ENCODE data around the gene SAE1. TPM values are rescaled to one million over a fixed set of nuclear protein-coding genes. Genes with fewer than 3 reads are reported as not detected.

SAE1 gene
- polyA plus RNA-seq, 2 of the 4 experiments (the other 2 are of a cell fraction) = 206 to 249 TPM

DNA sequence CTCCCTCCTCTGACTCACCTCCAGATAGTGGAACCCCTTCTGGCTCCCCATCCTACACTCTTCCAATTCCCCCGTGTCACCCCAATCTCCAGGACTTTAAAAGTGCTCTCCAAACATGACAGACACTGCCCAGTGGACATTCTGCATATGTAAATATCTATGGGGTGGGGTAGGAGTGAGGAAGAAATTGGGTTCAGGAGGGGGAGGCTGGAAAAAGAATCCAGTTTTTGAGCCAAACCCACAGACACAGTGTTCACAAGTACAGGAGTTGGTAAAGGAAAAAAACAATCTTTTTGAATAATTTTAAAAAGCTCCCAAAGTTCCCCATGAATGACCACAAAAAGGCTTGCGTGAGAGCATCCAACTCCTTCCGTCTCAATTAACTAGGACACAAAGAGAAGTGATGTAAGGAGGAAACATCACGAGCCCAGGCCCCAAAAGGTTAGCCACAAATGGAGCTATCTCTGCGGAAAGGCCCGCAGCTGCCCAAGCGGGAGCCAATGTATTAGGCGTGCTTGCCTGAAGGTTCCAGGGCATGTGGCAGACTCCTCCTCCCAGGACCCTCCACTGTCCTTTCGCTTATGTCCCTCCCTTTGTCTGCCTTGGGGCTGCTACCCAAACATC lies 35.0 kb upstream of the SAE1 start:
- H3K4me2 ChIP-seq = peak overlapping the region; percentile 47
- DNase-seq (ENCODE audit: low read depth in 1 of 2, low spot score in 1 of 2) (no peak), ATAC-seq (no peak), FAIRE-seq (no peak)
- peaks cover 26% of the 10 kb centered on the region for H3K4me1 ChIP-seq
- peak overlapping the region; percentile 43 to 68 for H3K27ac ChIP-seq
- TF ChIP-seq, protein P1, sequence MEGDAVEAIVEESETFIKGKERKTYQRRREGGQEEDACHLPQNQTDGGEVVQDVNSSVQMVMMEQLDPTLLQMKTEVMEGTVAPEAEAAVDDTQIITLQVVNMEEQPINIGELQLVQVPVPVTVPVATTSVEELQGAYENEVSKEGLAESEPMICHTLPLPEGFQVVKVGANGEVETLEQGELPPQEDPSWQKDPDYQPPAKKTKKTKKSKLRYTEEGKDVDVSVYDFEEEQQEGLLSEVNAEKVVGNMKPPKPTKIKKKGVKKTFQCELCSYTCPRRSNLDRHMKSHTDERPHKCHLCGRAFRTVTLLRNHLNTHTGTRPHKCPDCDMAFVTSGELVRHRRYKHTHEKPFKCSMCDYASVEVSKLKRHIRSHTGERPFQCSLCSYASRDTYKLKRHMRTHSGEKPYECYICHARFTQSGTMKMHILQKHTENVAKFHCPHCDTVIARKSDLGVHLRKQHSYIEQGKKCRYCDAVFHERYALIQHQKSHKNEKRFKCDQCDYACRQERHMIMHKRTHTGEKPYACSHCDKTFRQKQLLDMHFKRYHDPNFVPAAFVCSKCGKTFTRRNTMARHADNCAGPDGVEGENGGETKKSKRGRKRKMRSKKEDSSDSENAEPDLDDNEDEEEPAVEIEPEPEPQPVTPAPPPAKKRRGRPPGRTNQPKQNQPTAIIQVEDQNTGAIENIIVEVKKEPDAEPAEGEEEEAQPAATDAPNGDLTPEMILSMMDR (IDR thresholded peaks at IDR 0.05) = no peak
- TF ChIP-seq PHF8 (IDR thresholded peaks at IDR 0.05; ENCODE audit: borderline replicate concordance, low read depth) = no peak
- no peak for TF ChIP-seq POLR2AphosphoS2 (conservative IDR thresholded peaks at IDR 0.05; ENCODE audit: low read length)
- TF ChIP-seq, protein P2, sequence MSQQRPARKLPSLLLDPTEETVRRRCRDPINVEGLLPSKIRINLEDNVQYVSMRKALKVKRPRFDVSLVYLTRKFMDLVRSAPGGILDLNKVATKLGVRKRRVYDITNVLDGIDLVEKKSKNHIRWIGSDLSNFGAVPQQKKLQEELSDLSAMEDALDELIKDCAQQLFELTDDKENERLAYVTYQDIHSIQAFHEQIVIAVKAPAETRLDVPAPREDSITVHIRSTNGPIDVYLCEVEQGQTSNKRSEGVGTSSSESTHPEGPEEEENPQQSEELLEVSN (IDR thresholded peaks at IDR 0.05; ENCODE audit: borderline replicate concordance, low read depth) = no peak
- TF ChIP-seq POLR2A (IDR thresholded peaks at IDR 0.05; ENCODE audit: low read length) = no peak
- ChIA-PET CTCF (interaction anchor here (0.6 to 4.7 kb wide), 13 partner anchors 9 to 339 kb away, joined by 3 to 22 read pairs (median 4); no protein-coding TSS in a partner anchor), POLR2A (interaction anchor here (0.8 to 2.4 kb wide), 2 partner anchors 9 to 18 kb away, joined by 3 to 14 read pairs; partner anchors contain the start of gene ZC3H4)
- H3K4me3 ChIP-seq = no peak overlapping the region
- 90% methylated on average over 9 of the region's 9 CpGs for WGBS (ENCODE audit: missing lambda C conversion rate)
- H3K9me3 ChIP-seq = no peaks in the 10 kb centered on the region

DNA sequence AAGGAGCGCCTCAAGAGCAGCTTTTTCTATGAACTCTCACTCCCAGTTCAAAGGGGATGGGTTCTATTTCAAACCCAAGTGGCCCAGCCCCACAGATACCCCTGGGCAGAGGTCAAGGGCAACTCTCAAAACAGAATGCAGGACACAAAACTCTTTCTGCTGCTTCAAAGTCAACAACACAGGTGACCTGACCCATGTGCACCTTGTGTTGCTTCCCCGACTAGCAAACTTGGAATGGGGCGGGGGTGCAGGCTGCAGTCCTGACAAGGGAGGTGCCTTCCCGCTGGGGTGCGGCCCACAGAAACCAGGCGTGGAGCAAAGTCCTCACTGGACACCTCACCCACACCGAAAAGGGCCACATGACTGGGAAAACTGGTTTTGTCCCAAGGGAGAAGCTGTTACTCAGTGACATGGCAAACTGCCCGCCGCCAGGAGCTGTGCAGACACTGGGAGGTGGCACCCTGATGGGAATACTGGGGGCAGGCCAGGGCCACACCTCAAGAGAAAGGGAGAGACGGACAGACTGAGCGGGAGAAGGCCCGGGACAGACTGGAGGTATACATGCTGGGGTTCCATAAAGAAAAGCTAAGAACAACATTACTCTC lies 34.4 kb upstream of the SAE1 start:
- peak overlapping the region; percentile 47 for H3K4me2 ChIP-seq
- CTCF ChIA-PET = interaction anchor here (0.6 to 4.7 kb wide), 13 partner anchors 8 to 152 kb away, joined by 3 to 22 read pairs (median 4); no protein-coding TSS in a partner anchor
- TF ChIP-seq MAZ (IDR thresholded peaks at IDR 0.05; ENCODE audit: borderline replicate concordance, low read depth, low read length) (no peak), HDAC2 (IDR thresholded peaks at IDR 0.05) (no peak), KDM1A (IDR thresholded peaks at IDR 0.05; ENCODE audit: low read depth) (no peak)
- TF ChIP-seq, protein P3, sequence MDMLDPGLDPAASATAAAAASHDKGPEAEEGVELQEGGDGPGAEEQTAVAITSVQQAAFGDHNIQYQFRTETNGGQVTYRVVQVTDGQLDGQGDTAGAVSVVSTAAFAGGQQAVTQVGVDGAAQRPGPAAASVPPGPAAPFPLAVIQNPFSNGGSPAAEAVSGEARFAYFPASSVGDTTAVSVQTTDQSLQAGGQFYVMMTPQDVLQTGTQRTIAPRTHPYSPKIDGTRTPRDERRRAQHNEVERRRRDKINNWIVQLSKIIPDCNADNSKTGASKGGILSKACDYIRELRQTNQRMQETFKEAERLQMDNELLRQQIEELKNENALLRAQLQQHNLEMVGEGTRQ (IDR thresholded peaks at IDR 0.05) = peak; percentile 11; the same call in 1 of the 2 replicates
- 52% methylated on average over 12 of the region's 12 CpGs for WGBS (ENCODE audit: missing lambda C conversion rate)
- peak overlapping the region; percentile 43 to 68 for H3K27ac ChIP-seq
- POLR2A ChIA-PET = interaction anchor here (0.8 to 2.4 kb wide), 2 partner anchors 9 to 17 kb away, joined by 3 to 14 read pairs; partner anchors contain the start of gene ZC3H4
- DNase-seq (ENCODE audit: low read depth in 1 of 2, low spot score in 1 of 2) (peak; percentile 48 to 62), ATAC-seq (peak; percentile 34 to 36; a peak in 4 of 6 replicates), FAIRE-seq (no peak)
- no peaks in the 10 kb centered on the region for H3K9me3 ChIP-seq
- H3K4me1 ChIP-seq = peaks cover 26% of the 10 kb centered on the region
- H3K4me3 ChIP-seq = no peak overlapping the region

DNA sequence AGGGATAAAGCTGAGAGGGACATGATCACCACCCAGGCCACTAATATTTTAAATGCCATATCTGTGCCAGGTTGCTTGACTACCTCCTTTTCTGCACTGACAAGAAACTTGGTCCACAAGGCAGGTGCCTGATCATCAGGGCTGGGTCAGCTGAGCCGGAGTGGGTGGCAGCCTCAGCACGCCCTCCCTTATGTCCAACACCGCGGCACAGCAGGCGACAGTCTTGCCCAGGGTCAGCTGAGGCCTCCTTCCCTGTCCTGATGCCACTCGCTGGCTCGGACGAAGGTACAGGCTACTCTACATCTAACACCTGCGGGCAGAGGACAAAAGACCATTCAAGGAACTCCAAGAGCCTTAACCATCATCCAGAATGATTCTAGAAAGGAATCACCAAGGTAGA lies 33.9 kb upstream of the SAE1 start:
- Histone ChIP-seq H3K9me3 (no peaks in the 10 kb centered on the region), H3K4me2 (peak overlapping the region; percentile 47), H3K4me3 (no peak overlapping the region), H3K4me1 (peaks cover 26% of the 10 kb centered on the region), H3K27ac (peak overlapping the region; percentile 40 to 68; a peak in 5 of 6 replicates)
- ChIA-PET POLR2A (interaction anchor here (2.4 kb wide), 1 partner anchor 17 kb away, joined by 14 read pairs; the partner anchor contains the start of gene ZC3H4), CTCF (interaction anchor here (0.8 to 4.7 kb wide), 9 partner anchors 14 to 151 kb away, joined by 3 to 22 read pairs (median 5); no protein-coding TSS in a partner anchor)
- DNase-seq (ENCODE audit: low read depth in 1 of 2, low spot score in 1 of 2) = no peak
- ATAC-seq = peak in 1 of 2 experiments; percentile 10; a peak in 2 of 6 replicates
- no peak for FAIRE-seq
- 94% methylated on average over 9 of the region's 9 CpGs for WGBS (ENCODE audit: missing lambda C conversion rate)
- TF ChIP-seq, protein P4, sequence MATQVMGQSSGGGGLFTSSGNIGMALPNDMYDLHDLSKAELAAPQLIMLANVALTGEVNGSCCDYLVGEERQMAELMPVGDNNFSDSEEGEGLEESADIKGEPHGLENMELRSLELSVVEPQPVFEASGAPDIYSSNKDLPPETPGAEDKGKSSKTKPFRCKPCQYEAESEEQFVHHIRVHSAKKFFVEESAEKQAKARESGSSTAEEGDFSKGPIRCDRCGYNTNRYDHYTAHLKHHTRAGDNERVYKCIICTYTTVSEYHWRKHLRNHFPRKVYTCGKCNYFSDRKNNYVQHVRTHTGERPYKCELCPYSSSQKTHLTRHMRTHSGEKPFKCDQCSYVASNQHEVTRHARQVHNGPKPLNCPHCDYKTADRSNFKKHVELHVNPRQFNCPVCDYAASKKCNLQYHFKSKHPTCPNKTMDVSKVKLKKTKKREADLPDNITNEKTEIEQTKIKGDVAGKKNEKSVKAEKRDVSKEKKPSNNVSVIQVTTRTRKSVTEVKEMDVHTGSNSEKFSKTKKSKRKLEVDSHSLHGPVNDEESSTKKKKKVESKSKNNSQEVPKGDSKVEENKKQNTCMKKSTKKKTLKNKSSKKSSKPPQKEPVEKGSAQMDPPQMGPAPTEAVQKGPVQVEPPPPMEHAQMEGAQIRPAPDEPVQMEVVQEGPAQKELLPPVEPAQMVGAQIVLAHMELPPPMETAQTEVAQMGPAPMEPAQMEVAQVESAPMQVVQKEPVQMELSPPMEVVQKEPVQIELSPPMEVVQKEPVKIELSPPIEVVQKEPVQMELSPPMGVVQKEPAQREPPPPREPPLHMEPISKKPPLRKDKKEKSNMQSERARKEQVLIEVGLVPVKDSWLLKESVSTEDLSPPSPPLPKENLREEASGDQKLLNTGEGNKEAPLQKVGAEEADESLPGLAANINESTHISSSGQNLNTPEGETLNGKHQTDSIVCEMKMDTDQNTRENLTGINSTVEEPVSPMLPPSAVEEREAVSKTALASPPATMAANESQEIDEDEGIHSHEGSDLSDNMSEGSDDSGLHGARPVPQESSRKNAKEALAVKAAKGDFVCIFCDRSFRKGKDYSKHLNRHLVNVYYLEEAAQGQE (IDR thresholded peaks at IDR 0.05) = no peak
- TF ChIP-seq ZNF302 (CRISPR knock-in tag; IDR thresholded peaks at IDR 0.05) (no peak), FOSL2 (IDR thresholded peaks at IDR 0.05) (no peak), FOSL2 (CRISPR knock-in tag; IDR thresholded peaks at IDR 0.05) (no peak), TFCP2L1 (CRISPR knock-in tag; IDR thresholded peaks at IDR 0.05) (no peak), HOXB5 (CRISPR knock-in tag; IDR thresholded peaks at IDR 0.05) (no peak), PHF8 (IDR thresholded peaks at IDR 0.05; ENCODE audit: borderline replicate concordance, low read depth) (no peak), CBX8 (IDR thresholded peaks at IDR 0.05) (no peak), CHD2 (IDR thresholded peaks at IDR 0.05; ENCODE audit: low read length, partially characterized antibody) (no peak), TP53 (CRISPR knock-in tag; IDR thresholded peaks at IDR 0.05) (no peak), JUNB (IDR thresholded peaks at IDR 0.05) (no peak), FOXS1 (CRISPR knock-in tag; IDR thresholded peaks at IDR 0.05) (no peak), NR3C1 (IDR thresholded peaks at IDR 0.05) (no peak), RAD21 (conservative IDR thresholded peaks at IDR 0.05 in 1 of 2, IDR thresholded peaks at IDR 0.05 in 1 of 2) (no peak), RNF2 (IDR thresholded peaks at IDR 0.05; ENCODE audit: borderline replicate concordance, low read depth) (no peak), MAZ (IDR thresholded peaks at IDR 0.05; ENCODE audit: borderline replicate concordance, low read depth, low read length) (no peak)
- TF ChIP-seq, protein P5, sequence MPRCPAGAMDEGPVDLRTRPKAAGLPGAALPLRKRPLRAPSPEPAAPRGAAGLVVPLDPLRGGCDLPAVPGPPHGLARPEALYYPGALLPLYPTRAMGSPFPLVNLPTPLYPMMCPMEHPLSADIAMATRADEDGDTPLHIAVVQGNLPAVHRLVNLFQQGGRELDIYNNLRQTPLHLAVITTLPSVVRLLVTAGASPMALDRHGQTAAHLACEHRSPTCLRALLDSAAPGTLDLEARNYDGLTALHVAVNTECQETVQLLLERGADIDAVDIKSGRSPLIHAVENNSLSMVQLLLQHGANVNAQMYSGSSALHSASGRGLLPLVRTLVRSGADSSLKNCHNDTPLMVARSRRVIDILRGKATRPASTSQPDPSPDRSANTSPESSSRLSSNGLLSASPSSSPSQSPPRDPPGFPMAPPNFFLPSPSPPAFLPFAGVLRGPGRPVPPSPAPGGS (IDR thresholded peaks at IDR 0.05) = no peak
